Liver (tissue), 3 donors: ENCODE results near the gene WDR27.
"Not testable (repeated sequence)": the region's sequence is repeated elsewhere in the genome, so short reads cannot be mapped to it uniquely, and the experiment has no call there.

ENCODE experiments used
- NR2F2 ChIP-seq: IDR thresholded peaks from 2 replicates; pipeline ENCODE4 v1.6.1; 2016; ENCODE audit warnings: antibody characterized with exemption
- RXRA ChIP-seq, 2 donors: IDR thresholded peaks; 2 replicates each; pipeline ENCODE4 v1.6.1; 2017 to 2018; ENCODE audit warnings: antibody characterized with exemption in 2 of 2, mild to moderate bottlenecking in 1 of 2
- SP1 ChIP-seq: IDR thresholded peaks from 2 replicates; pipeline ENCODE4 v1.6.1; 2018; ENCODE audit warnings: antibody characterized with exemption, mild to moderate bottlenecking
- YY1 ChIP-seq: IDR thresholded peaks from 2 replicates; pipeline ENCODE4 v1.6.1; 2016; ENCODE audit warnings: antibody characterized with exemption, mild to moderate bottlenecking
- TF ChIP-seq, protein P1 (sequence below): fragments of 150-350 bp; IDR thresholded peaks from 2 replicates; pipeline ENCODE4 v1.5.1; 2017; ENCODE audit warnings: improper control_type of control experiment, low read depth, low read length; ENCODE audit not compliant: missing input control
- TF ChIP-seq, protein P2 (sequence below): IDR thresholded peaks from 2 replicates; pipeline ENCODE4 v1.6.1; 2016; ENCODE audit warnings: antibody characterized with exemption
- donor health status: healthy.
- donor health status: healthy.

DNA sequence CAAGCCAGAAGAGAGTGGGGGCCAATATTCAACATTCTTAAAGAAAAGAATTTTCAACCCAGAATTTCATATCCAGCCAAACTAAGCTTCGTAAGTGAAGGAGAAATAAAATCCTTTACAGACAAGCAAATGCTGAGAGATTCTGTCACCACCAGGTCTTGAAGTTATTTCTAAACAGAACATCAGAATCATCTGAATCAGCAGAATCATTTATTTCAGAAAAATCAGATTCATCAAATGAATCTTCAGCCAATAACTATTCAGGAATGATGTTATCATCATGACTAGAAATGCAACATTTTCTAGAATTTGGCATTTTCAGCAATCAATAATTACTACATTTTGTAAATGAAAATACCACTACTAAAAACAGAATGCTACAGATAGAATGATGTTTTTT lies 100.7 kb downstream of the WDR27 start:
- TF ChIP-seq RXRA (IDR thresholded peaks at IDR 0.05); SP1; NR2F2; YY1: not testable (repeated sequence)
- TF ChIP-seq, protein P1, sequence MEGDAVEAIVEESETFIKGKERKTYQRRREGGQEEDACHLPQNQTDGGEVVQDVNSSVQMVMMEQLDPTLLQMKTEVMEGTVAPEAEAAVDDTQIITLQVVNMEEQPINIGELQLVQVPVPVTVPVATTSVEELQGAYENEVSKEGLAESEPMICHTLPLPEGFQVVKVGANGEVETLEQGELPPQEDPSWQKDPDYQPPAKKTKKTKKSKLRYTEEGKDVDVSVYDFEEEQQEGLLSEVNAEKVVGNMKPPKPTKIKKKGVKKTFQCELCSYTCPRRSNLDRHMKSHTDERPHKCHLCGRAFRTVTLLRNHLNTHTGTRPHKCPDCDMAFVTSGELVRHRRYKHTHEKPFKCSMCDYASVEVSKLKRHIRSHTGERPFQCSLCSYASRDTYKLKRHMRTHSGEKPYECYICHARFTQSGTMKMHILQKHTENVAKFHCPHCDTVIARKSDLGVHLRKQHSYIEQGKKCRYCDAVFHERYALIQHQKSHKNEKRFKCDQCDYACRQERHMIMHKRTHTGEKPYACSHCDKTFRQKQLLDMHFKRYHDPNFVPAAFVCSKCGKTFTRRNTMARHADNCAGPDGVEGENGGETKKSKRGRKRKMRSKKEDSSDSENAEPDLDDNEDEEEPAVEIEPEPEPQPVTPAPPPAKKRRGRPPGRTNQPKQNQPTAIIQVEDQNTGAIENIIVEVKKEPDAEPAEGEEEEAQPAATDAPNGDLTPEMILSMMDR = not testable (repeated sequence)
- TF ChIP-seq, protein P2, sequence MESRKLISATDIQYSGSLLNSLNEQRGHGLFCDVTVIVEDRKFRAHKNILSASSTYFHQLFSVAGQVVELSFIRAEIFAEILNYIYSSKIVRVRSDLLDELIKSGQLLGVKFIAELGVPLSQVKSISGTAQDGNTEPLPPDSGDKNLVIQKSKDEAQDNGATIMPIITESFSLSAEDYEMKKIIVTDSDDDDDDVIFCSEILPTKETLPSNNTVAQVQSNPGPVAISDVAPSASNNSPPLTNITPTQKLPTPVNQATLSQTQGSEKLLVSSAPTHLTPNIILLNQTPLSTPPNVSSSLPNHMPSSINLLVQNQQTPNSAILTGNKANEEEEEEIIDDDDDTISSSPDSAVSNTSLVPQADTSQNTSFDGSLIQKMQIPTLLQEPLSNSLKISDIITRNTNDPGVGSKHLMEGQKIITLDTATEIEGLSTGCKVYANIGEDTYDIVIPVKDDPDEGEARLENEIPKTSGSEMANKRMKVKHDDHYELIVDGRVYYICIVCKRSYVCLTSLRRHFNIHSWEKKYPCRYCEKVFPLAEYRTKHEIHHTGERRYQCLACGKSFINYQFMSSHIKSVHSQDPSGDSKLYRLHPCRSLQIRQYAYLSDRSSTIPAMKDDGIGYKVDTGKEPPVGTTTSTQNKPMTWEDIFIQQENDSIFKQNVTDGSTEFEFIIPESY = not testable (repeated sequence)
